Caki2 (cell line): Measurements from ENCODE around the gene RAPGEF3. TPM values are rescaled to one million over a fixed set of nuclear protein-coding genes. Genes with fewer than 3 reads are reported as not detected.
A peak's percentile ranks its signal among the peaks of the same experiment; 100 is the strongest.

ENCODE experiments used
- DNase-seq: peaks from one replicate; pipeline ENCODE4 v3.0.0-alpha.2; 2015; ENCODE audit warnings: low read depth
- in situ Hi-C: cut with HindIII; loops from 2 replicates; pipeline ENCODE4 v1.10.0; 2016; ENCODE audit warnings: low sequenced_read_pairs, low pct_unique_long_range_greater_than_20kb, mixed read lengths
- total RNA-seq: library from RNA; depleted of rRNA; stranded (reverse); fragments of >200 nt; shearing (Covaris generic); gene quantifications from 2 replicates; pipeline ENCODE4 v1.2.3, GENCODE V29; 2014; ENCODE audit warnings: low replicate concordance

Gene RAPGEF3
- total RNA-seq, 1 experiment from 2014 or later = 112 TPM

- no peak for DNase-seq
- in situ Hi-C loops = no loop called here
These were observed 21.3 kb upstream of the RAPGEF3 start for GRCh38 chr12:47779943-47780504.

- in situ Hi-C loops = no loop called here
- DNase-seq = peak; percentile 75
These were observed 20.7 kb upstream of the RAPGEF3 start for GRCh38 chr12:47779301-47779942.

GRCh38 chr12:47778881-47779280 is 20.2 kb upstream of the RAPGEF3 start:
- DNase-seq = no peak
- in situ Hi-C loops = no loop called here

GRCh38 chr12:47777741-47778558 is 19.3 kb upstream of the RAPGEF3 start:
- DNase-seq = peak; percentile 78
- in situ Hi-C loops = no loop called here

GRCh38 chr12:47777151-47777550 is 18.5 kb upstream of the RAPGEF3 start:
- in situ Hi-C loops = no loop called here
- DNase-seq = no peak

- in situ Hi-C loops = no loop called here
- peak; percentile 21 for DNase-seq
These were observed 17.9 kb upstream of the RAPGEF3 start for GRCh38 chr12:47776471-47777143.

- in situ Hi-C loops = no loop called here
- peak; percentile 62 for DNase-seq
These were observed 16.6 kb upstream of the RAPGEF3 start for GRCh38 chr12:47775100-47775911.

GRCh38 chr12:47774663-47775062 is 16.0 kb upstream of the RAPGEF3 start:
- no peak for DNase-seq
- in situ Hi-C loops = no loop called here

GRCh38 chr12:47773858-47774580 is 15.3 kb upstream of the RAPGEF3 start:
- in situ Hi-C loops = no loop called here
- DNase-seq = peak; percentile 33

GRCh38 chr12:47773062-47773857 is 14.6 kb upstream of the RAPGEF3 start, which contains the start of gene SLC48A1:
Gene SLC48A1 (plus strand): TSS chr12:47773238. CDS start chr12:47773305, 67 bp downstream.
- DNase-seq = peak; percentile 43
- in situ Hi-C loops = no loop called here

GRCh38 chr12:47772738-47773061 is 14.0 kb upstream of the RAPGEF3 start:
- in situ Hi-C loops = no loop called here
- DNase-seq = peak; percentile 21

- in situ Hi-C loops = no loop called here
These were observed 13.5 kb upstream of the RAPGEF3 start for GRCh38 chr12:47772094-47772660.

GRCh38 chr12:47771304-47771703 is 12.6 kb upstream of the RAPGEF3 start:
- in situ Hi-C loops = no loop called here

More at GRCh38 chr12:47772094-47772660, 13.5 kb upstream of the RAPGEF3 start:
- no peak for DNase-seq

GRCh38 chr12:47770086-47770726 is 11.5 kb upstream of the RAPGEF3 start:
- in situ Hi-C loops = no loop called here
- no peak for DNase-seq

More at GRCh38 chr12:47771304-47771703, 12.6 kb upstream of the RAPGEF3 start:
- DNase-seq = no peak

- no peak for DNase-seq
- in situ Hi-C loops = no loop called here
These were observed 10.8 kb upstream of the RAPGEF3 start for GRCh38 chr12:47769234-47770085.
